ENCODE results near the gene LYST.

DNA sequence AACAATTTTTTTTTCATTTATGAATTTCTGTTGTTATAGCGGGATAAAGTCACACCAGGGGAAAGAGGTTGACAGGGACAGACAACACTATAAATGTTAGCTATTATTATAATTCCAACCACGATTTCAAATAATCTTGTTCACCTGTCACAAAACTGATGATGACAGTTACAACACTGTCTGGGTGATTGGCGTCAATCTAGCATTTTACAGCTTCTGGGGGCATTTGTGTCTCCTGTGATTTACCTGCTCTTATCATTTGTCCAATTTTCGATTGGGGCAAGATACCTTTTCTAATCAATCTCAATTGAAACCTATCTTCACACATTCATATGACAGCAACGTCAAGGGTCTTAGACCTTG lies 44.6 kb upstream of the LYST start:
- TF ChIP-seq, protein P1, sequence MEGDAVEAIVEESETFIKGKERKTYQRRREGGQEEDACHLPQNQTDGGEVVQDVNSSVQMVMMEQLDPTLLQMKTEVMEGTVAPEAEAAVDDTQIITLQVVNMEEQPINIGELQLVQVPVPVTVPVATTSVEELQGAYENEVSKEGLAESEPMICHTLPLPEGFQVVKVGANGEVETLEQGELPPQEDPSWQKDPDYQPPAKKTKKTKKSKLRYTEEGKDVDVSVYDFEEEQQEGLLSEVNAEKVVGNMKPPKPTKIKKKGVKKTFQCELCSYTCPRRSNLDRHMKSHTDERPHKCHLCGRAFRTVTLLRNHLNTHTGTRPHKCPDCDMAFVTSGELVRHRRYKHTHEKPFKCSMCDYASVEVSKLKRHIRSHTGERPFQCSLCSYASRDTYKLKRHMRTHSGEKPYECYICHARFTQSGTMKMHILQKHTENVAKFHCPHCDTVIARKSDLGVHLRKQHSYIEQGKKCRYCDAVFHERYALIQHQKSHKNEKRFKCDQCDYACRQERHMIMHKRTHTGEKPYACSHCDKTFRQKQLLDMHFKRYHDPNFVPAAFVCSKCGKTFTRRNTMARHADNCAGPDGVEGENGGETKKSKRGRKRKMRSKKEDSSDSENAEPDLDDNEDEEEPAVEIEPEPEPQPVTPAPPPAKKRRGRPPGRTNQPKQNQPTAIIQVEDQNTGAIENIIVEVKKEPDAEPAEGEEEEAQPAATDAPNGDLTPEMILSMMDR (IDR thresholded peaks at IDR 0.05; ENCODE audit: extremely low read depth in 1 of 2, insufficient read depth in 1 of 2, low read depth in 1 of 2, low read length in 2 of 2): no peak
- TF ChIP-seq EZH2 (IDR thresholded peaks at IDR 0.05; ENCODE audit: borderline replicate concordance, low read depth, low read length, severe bottlenecking): no peak
- TF ChIP-seq, protein P2, sequence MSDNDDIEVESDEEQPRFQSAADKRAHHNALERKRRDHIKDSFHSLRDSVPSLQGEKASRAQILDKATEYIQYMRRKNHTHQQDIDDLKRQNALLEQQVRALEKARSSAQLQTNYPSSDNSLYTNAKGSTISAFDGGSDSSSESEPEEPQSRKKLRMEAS (IDR thresholded peaks at IDR 0.05; ENCODE audit: insufficient read depth, insufficient read length): no peak
- no peak for TF ChIP-seq MYC (IDR thresholded peaks at IDR 0.05; ENCODE audit: low read depth, low read length)
- no peak for TF ChIP-seq POLR2AphosphoS5 (IDR thresholded peaks at IDR 0.05; ENCODE audit: insufficient read depth, low read depth, low read length)
- TF ChIP-seq POLR2A (IDR thresholded peaks at IDR 0.05; ENCODE audit: low read depth, low read length): no peak
- TF ChIP-seq JUN (IDR thresholded peaks at IDR 0.05; ENCODE audit: borderline replicate concordance, insufficient read depth, insufficient read length, low read depth): no peak
- no peak for TF ChIP-seq FOS (IDR thresholded peaks at IDR 0.05; ENCODE audit: borderline replicate concordance, insufficient read depth, low read length)
